ENCODE data around the gene NTMT1.

DNA sequence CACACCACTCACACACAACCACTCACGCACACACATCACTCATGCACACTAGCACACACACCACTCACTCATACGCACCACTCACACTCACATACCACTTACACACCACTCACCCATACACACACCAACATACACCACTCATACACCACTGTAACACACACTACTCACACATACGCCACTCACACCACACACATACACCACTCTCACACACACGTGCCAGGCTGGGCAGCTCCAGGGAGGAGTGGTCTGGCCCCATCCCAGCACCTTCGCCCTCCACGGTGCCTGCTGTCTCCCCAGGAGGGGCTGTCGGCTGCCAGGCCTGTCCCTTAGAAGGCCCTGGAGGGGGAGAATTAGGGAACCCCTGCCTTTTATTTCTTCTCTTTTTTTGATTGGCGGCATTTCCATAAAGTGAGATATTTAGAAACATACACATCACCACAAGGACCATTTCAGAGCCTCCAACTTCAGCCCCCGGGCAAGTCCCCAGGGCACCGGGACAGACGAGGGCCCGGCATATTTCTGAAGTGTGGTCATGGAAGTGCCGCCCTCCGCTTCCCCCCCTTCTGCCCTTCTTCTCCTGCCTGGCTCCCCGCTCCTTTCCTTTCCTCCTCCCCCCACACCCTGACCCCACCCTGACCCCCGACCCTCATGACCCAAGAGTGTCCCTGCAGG, 22.3 kb downstream of the NTMT1 start:
- TF ChIP-seq, protein P1, sequence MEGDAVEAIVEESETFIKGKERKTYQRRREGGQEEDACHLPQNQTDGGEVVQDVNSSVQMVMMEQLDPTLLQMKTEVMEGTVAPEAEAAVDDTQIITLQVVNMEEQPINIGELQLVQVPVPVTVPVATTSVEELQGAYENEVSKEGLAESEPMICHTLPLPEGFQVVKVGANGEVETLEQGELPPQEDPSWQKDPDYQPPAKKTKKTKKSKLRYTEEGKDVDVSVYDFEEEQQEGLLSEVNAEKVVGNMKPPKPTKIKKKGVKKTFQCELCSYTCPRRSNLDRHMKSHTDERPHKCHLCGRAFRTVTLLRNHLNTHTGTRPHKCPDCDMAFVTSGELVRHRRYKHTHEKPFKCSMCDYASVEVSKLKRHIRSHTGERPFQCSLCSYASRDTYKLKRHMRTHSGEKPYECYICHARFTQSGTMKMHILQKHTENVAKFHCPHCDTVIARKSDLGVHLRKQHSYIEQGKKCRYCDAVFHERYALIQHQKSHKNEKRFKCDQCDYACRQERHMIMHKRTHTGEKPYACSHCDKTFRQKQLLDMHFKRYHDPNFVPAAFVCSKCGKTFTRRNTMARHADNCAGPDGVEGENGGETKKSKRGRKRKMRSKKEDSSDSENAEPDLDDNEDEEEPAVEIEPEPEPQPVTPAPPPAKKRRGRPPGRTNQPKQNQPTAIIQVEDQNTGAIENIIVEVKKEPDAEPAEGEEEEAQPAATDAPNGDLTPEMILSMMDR (IDR thresholded peaks at IDR 0.05) = no peak
- TF ChIP-seq POLR2AphosphoS5 (IDR thresholded peaks at IDR 0.05) (no peak), POLR2A (IDR thresholded peaks at IDR 0.05) (no peak), EP300 (IDR thresholded peaks at IDR 0.05) (no peak)
